ENCODE measurements around the gene ZNF649. TPM values are rescaled to one million over a fixed set of nuclear protein-coding genes. Genes with fewer than 3 reads are reported as not detected.
"Not testable (repeated sequence)": the region's sequence is repeated elsewhere in the genome, so short reads cannot be mapped to it uniquely, and the experiment has no call there.

The ZNF649 gene
- 7.7 TPM for total RNA-seq
- long read RNA-seq, transcript ZNF649-201 (5 exons, 3,197 nt): major isoform, 9 of 11 reads
- long read RNA-seq, partial matches to known transcripts: 2 of 11 reads
- long read RNA-seq, other reads (novel, unspliced or antisense): 0 of 11 reads

DNA sequence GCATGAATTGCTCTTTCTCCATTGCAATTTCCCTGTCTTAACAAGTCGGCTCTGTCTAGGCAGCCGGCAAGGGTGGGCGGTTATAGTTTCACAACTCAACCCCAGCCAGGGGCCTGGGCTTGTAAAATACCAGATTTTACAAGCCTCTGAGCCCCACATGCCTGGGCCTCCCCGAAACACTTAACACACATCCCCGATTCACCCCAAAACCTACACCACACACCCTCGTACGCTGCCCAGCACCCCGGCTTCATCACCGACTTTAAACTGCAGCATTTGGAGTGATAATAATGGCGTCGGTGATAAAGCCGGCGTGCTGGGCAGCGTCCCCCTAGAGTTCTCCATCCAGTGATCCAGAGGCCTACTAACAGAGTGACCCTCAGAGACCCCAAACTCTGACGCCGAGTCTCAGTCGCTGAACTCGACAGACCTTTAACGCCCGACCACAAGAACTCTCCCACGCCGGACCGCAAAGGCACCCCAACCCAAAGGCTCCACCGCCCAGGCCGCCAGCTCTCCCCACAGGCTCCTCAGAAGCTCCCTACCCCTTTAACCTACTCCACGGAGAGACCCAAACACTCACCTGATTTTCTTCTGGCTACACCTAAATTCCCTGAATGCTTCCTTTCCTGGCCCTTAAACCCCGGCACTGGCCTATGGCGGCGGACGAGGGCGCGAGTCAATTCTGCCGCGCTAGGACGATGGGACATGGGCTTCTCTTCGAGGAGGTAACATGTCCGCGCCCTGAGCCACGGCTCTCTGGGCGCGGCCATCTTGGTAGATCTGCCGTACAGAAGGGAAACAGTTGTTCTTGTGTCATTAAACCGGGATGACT is at the start of gene ZNF649:
TSS of gene ZNF649 (minus strand) at position 687 of the 835 bp plus-strand sequence. CDS start 4,910 bp downstream, outside the sequence.
- DNase-seq (ENCODE audit: low spot score): peak; percentile 93

- no peak for DNase-seq (ENCODE audit: low spot score)
Measured at GRCh38 chr19:51948975-51949374, 44.2 kb upstream of the ZNF649 start.

DNA sequence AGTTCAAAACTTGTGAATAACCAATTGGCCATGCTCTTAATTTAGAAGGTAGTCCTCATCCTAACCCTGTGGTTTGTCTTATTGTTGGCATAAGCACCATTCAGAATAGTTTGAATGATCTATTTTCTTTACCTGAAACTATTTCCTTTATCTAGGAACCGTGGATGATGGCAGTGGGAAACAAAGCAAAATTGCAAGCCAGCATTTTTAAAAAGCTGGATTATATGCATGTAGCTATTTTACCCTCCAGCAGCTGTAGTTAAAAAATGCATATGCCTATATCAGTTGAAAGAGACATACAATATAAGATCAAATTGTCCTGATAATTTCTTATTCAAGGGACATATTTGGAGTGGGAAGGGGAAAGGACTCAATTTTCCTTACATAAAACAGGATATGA is 41.8 kb upstream of the ZNF649 start:
- no peak for DNase-seq (ENCODE audit: low spot score)

GRCh38 chr19:51944798-51945552 is 40.2 kb upstream of the ZNF649 start:
- no peak for DNase-seq (ENCODE audit: low spot score)

GRCh38 chr19:51938936-51939335 is 34.1 kb upstream of the ZNF649 start:
- DNase-seq (ENCODE audit: low spot score): no peak

DNA sequence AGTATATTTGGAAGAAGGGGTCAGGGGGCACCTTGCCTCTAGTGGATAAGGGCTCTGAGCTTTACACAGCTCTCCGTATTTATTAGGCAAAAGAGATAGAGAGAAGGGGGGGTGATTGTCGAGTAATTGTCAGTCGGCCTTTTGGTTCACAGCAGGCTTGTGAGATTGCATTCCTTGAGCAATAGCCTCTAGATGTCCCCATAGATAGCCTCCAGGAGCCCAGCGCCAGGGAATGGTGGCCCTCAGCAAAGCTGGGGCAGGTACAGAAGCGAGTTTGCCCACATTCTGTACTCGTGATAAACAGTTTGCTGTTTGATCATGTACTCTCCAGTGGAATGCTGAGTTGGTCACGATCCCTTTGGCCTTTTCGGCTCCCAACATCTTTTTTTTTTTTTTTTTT is 27.1 kb upstream of the ZNF649 start:
- no peak for DNase-seq (ENCODE audit: low spot score)

- no peak for DNase-seq (ENCODE audit: low spot score)
Measured at GRCh38 chr19:51927859-51928258, 23.0 kb upstream of the ZNF649 start.

DNA sequence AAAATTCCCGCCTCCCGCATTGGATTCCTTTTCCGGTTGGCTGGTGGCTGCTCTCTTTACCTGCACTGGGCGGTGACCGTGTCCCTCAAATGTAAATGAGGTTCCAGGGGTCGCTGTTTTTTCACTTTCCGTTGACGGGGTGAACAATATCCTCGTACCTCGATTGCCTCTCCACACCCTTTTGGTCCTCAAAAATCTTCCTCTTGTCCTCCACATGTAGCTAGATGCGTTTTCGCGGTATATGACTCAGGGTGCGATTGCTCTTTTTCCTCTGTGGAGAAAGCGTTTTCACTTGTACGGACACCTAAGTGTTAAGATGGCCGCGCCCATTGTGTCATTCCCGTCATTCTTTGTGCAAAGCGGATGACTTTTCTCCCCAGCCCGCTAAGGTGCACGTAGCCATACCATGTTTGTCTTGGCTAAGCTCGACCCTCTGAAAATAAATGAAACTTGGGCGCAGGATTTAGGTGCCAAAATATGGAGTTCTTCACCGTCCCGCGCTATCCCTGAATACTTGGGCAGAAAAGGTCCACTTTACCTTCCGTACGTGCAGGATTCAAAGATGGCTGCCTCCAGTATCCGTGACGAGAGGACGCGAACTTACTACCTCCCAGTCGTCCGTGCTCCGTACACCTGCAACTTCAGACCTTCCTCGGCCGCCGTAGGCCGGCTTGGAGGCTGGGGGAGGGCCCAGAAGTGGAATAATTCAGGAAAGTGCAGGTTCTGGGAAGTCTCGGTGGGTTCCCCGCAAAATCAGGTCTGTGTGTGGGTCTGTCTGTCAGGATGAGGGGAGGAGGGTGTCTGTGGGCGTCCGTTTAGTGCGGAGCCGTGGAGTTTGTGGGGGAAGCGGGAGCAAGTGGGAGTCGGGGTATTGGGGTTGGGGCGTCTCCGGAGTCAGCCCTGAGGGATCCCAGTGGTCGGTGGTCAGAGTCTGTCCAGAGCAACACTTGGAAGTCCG is 22.2 kb upstream of the ZNF649 start, which contains the start of gene ZNF613:
TSS of gene ZNF613 (plus strand) at position 689 of the 958 bp plus-strand sequence. CDS start 8,749 bp downstream, outside the sequence.
- peak; percentile 90 for DNase-seq (ENCODE audit: low spot score)

GRCh38 chr19:51926426-51926783 is 21.6 kb upstream of the ZNF649 start:
- DNase-seq (ENCODE audit: low spot score): no peak

- no peak for DNase-seq (ENCODE audit: low spot score)
Measured at GRCh38 chr19:51921949-51922348, 17.1 kb upstream of the ZNF649 start.

DNA sequence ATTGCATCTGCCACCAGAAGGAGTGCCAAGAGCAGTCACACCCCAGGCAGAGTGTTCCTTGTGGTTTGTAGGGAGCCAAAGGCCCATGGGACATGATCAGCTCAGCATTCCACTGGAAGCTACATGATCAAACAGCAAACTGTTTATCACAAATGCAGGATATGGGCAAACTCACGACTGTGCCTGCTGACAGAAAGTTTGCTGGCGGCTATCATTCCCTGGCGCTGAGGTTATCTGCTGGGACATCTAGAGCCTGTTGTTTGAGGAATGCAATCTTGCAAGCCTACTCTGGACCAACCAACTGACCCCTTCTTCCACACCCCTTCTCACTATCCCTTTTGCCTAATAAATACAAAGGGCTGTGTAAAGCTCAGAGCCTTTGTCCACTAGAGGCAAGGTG is 14.8 kb upstream of the ZNF649 start:
- no peak for DNase-seq (ENCODE audit: low spot score)

- DNase-seq (ENCODE audit: low spot score): no peak
Measured at GRCh38 chr19:51916167-51916566, 11.3 kb upstream of the ZNF649 start.

DNA sequence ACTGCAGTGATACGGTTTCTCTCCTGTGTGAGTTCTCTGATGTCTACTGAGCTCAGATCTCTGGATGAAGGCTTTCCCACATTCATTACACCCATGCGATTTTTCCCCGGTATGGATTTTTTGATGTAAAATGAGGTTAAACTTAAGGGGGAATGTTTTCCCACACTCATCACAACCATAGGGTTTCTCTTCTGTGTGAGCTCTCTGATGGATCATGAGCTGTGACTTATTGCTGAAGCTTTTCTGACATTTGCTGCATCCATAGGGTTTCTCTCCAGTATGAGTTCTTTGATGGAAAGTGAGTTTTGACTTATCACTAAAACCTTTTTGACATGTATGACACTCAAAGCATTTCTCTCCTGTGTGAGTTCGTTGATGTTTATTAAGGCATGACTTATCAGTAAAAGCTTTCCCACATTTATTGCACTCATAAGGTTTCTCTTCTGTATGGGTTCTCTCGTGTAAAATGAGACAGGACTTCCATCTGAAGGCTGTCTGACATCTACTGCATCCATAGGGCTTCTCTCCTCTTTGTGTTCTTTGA is 10.6 kb upstream of the ZNF649 start:
- no peak for DNase-seq (ENCODE audit: low spot score)

- DNase-seq (ENCODE audit: low spot score): not testable (repeated sequence)
Measured at GRCh38 chr19:51907981-51908380, 3.2 kb upstream of the ZNF649 start.

DNA sequence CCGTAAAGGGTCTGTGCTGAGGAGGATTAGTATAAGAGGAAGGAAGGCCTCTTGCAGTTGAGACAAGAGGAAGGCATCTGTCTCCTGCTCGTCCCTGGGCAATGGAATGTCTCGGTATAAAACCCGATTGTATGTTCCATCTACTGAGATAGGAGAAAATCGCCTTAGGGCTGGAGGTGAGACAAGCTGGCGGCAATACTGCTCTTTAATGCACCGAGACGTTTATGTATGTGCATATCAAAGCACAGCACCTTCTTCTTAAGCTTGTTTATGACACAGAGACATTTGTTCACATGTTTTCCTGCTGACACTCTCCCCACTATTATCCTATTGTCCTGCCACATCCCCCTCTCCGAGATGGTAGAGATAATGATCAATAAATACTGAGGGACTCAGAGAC is 1.3 kb upstream of the ZNF649 start:
- not testable (repeated sequence) for DNase-seq (ENCODE audit: low spot score)

GRCh38 chr19:51905639-51906038 is 822 bp upstream of the ZNF649 start:
- not testable (repeated sequence) for DNase-seq (ENCODE audit: low spot score)

- no peak for DNase-seq (ENCODE audit: low spot score)
Measured at GRCh38 chr19:51905206-51905605, 389 bp upstream of the ZNF649 start.

DNA sequence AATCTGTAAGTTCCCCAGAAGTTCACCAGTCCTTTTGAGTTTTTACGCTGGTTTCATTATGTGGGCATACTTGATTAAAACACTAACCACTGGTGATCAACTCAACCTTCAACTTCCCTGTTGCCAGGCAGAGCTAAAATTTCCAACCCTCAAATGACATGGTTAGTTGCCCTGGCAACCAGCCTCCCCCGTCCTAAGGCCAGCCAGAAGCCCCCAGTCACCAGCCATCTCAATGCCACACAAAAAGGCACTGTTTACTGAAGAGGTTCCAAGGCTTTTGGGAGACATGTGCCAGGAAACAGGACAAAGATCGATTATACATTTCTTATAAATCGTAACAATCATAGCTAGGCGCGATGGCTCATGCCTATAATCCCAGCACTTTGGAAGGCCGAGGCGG is 1.6 kb downstream of the ZNF649 start:
- DNase-seq (ENCODE audit: low spot score): no peak

- no peak for DNase-seq (ENCODE audit: low spot score)
Measured at GRCh38 chr19:51901860-51902259, 3.0 kb downstream of the ZNF649 start.

DNA sequence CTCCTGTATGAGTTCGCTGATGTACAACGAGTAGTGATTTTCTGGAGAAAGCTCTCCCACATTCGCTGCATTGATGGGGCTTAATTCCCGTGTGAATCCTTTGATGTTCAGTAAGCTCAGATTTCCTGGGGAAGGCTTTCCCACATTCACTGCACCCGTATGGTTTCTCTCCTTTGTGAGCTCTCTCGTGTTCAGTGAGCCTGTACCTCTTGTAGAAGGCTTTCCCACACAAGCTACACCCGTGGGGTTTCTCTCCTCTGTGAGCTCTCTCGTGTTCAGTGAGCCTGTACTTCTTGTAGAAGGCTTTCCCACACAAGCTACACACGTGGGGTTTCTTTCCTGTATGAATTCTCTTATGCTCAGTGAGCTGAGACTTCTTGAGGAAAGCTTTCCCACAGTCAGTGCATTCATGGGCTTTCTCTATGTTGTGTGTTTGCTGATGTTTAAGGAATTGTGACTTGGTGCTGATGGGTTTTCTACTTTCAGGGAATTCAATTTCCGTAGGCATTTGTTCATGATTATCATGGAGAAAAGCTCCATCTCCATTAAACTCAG is 13.5 kb downstream of the ZNF649 start:
- DNase-seq (ENCODE audit: low spot score): no peak

Data from mesenteric fat pad (tissue), 1 donor.